Measurements from ENCODE around the gene CELF4.

DNA sequence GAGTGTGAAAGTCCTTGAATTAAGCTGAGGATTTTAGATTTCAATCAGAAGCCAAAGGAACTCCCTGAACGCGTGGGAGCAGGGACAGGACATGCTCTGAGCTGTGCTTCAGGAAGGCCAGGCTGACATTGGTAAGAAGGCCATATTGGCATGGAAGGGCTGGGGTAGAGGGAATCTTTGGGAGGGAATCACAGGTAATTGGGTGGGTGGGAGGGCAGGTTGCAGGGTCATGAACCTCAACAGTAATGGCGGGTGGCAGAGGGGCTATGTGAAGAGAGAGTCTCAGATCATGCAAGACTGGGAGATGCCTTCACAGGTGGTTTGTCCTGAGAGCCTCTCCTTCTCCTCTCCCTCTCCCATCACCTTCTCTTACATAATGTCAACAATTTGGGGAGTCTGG is 18.6 kb upstream of the CELF4 start:
- TF ChIP-seq, protein P1, sequence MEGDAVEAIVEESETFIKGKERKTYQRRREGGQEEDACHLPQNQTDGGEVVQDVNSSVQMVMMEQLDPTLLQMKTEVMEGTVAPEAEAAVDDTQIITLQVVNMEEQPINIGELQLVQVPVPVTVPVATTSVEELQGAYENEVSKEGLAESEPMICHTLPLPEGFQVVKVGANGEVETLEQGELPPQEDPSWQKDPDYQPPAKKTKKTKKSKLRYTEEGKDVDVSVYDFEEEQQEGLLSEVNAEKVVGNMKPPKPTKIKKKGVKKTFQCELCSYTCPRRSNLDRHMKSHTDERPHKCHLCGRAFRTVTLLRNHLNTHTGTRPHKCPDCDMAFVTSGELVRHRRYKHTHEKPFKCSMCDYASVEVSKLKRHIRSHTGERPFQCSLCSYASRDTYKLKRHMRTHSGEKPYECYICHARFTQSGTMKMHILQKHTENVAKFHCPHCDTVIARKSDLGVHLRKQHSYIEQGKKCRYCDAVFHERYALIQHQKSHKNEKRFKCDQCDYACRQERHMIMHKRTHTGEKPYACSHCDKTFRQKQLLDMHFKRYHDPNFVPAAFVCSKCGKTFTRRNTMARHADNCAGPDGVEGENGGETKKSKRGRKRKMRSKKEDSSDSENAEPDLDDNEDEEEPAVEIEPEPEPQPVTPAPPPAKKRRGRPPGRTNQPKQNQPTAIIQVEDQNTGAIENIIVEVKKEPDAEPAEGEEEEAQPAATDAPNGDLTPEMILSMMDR (IDR thresholded peaks at IDR 0.05) = no peak
- TF ChIP-seq POLR2A (IDR thresholded peaks at IDR 0.05) = no peak
- no peak for TF ChIP-seq POLR2AphosphoS5 (IDR thresholded peaks at IDR 0.05)

Measured in breast epithelium (tissue), 3 donors.